Spleen (tissue), 7 donors: ENCODE data around the gene COL5A2.

Experiments
- POLR2A ChIP-seq, 3 donors: fragments of 450-650 bp; IDR thresholded peaks; one replicate each; pipeline ENCODE4 v1.5.1; 2017; ENCODE audit warnings: antibody characterized with exemption in 3 of 3, mild to moderate bottlenecking in 1 of 3
- TF ChIP-seq, protein P1 (sequence below), 11 experiments: fragments of 200-600 bp in 7 of 11; fragments of 450-650 bp in 4 of 11; sonication (generic) in 4 of 11; IDR thresholded peaks in 8 of 11; conservative IDR thresholded peaks in 3 of 11; 1 replicate in 7 of 11; 2 replicates in 4 of 11; pipeline versions ENCODE4 v1.4.0 to v1.8.0; 2016 to 2021; ENCODE audit warnings: antibody characterized with exemption in 11 of 11, inconsistent platforms in 4 of 11, mild to moderate bottlenecking in 1 of 11
- donor health status: DM: no; HTN: no; CAD: no; lungs with moderate emphysema.
- donor health status: DM: no; HTN: no; CAD: no.
- donor health status: DM: no; HTN: no; CAD: no.

DNA sequence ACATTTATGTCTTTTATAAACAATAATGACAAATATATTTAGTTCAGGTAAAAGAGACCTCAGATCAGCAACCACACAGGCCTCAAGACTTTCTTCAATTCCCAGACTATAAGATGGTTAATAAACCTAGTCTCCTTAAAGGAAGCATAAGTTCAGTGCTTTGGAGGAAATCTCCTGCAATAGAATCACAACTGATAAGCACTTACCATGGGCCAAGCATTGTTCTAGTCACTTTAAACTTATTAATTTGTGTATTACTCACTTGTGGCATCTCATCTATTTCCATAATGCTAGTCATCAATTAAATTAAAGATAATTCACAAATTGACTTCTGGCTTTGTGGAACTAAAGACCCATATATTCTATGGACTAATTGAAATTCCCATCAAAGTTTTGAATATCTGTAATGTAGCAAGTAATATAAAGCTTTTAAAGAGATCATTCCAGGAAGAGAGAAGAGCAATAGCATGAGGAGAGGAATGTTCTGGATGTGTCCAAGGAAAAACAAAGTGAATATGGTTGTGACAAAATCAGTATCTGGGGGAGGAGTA is 163.2 kb downstream of the COL5A2 start:
- TF ChIP-seq, protein P1, sequence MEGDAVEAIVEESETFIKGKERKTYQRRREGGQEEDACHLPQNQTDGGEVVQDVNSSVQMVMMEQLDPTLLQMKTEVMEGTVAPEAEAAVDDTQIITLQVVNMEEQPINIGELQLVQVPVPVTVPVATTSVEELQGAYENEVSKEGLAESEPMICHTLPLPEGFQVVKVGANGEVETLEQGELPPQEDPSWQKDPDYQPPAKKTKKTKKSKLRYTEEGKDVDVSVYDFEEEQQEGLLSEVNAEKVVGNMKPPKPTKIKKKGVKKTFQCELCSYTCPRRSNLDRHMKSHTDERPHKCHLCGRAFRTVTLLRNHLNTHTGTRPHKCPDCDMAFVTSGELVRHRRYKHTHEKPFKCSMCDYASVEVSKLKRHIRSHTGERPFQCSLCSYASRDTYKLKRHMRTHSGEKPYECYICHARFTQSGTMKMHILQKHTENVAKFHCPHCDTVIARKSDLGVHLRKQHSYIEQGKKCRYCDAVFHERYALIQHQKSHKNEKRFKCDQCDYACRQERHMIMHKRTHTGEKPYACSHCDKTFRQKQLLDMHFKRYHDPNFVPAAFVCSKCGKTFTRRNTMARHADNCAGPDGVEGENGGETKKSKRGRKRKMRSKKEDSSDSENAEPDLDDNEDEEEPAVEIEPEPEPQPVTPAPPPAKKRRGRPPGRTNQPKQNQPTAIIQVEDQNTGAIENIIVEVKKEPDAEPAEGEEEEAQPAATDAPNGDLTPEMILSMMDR (IDR thresholded peaks at IDR 0.05 in 8 of 11, conservative IDR thresholded peaks at IDR 0.05 in 3 of 11): no peak
- TF ChIP-seq POLR2A (IDR thresholded peaks at IDR 0.05): no peak
